HL-60/S4 (cell line): ENCODE results near the gene TFCP2.

Experiments
- in situ Hi-C: fragments of 300-500 bp; cut with MboI; formaldehyde crosslinking; loops from 2 replicates; pipeline ENCODE4 v1.14.3; 2022; ENCODE audit warnings: low sequenced_read_pairs

Gene TFCP2

GRCh38 chr12:51197736-51198567 lies 25.0 kb upstream of the TFCP2 start:
- in situ Hi-C loops: no loop called here

GRCh38 chr12:51196547-51196946 lies 23.6 kb upstream of the TFCP2 start:
- in situ Hi-C loops: no loop called here

- in situ Hi-C loops: no loop called here
These were observed 22.9 kb upstream of the TFCP2 start for GRCh38 chr12:51195841-51196240.

GRCh38 chr12:51192284-51192671 lies 19.3 kb upstream of the TFCP2 start:
- in situ Hi-C loops: no loop called here

- in situ Hi-C loops: no loop called here
These were observed 18.8 kb upstream of the TFCP2 start for GRCh38 chr12:51191516-51192283.

- in situ Hi-C loops: no loop called here
These were observed 17.9 kb upstream of the TFCP2 start for GRCh38 chr12:51190820-51191219.

GRCh38 chr12:51189790-51190355 lies 16.9 kb upstream of the TFCP2 start:
- in situ Hi-C loops: no loop called here

GRCh38 chr12:51188359-51189051 lies 15.6 kb upstream of the TFCP2 start:
- in situ Hi-C loops: no loop called here

- in situ Hi-C loops: no loop called here
These were observed 14.5 kb upstream of the TFCP2 start for GRCh38 chr12:51187370-51187987.

- in situ Hi-C loops: no loop called here
These were observed 13.6 kb upstream of the TFCP2 start for GRCh38 chr12:51186465-51187085.

GRCh38 chr12:51185171-51185717 lies 12.3 kb upstream of the TFCP2 start:
- in situ Hi-C loops: no loop called here

GRCh38 chr12:51183816-51184215 lies 10.9 kb upstream of the TFCP2 start:
- in situ Hi-C loops: no loop called here

- in situ Hi-C loops: no loop called here
These were observed 10.4 kb upstream of the TFCP2 start for GRCh38 chr12:51183349-51183748.

GRCh38 chr12:51181558-51181957 lies 8.6 kb upstream of the TFCP2 start:
- in situ Hi-C loops: no loop called here

GRCh38 chr12:51177897-51178296 lies 5.0 kb upstream of the TFCP2 start:
- in situ Hi-C loops: no loop called here

- in situ Hi-C loops: no loop called here
These were observed 1.6 kb upstream of the TFCP2 start for GRCh38 chr12:51174501-51174900.

- in situ Hi-C loops: no loop called here
These were observed 936 bp downstream of the TFCP2 start for GRCh38 chr12:51171884-51172514.

- in situ Hi-C loops: no loop called here
These were observed 9.1 kb downstream of the TFCP2 start for GRCh38 chr12:51163795-51164194.

GRCh38 chr12:51162217-51162616 lies 10.7 kb downstream of the TFCP2 start:
- in situ Hi-C loops: no loop called here
